ENCODE measurements around the gene NDUFB3. TPM values are rescaled to one million over a fixed set of nuclear protein-coding genes. Genes with fewer than 3 reads are reported as not detected.

Gene NDUFB3
- total and polyA plus RNA-seq, 9 donors: 20.5 to 52.5 (median 47.6) TPM

DNA sequence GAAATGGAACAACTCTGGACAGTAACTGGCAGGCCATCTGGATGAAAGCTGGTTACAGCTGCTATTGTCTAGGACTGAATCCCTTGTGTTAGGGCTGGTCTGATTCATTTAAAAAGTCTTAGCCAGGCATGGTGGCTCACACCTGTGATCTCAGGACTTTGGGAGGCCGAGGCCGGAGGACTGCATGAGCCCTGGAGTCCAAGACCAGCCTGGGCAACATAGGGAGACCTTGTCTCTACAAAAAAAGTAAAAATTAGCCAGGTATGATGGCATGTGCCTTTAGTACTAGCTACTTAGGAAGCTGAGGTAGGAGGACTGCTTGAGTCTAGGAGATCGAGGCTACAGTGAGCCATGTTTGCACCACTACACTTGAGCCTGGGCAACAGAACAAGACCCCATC, 28.7 kb downstream of the NDUFB3 start:
- no peaks in the 10 kb centered on the region for H3K4me1 ChIP-seq (ENCODE audit: insufficient read depth)
- H3K27me3 ChIP-seq: no peaks in the 10 kb centered on the region
- intact Hi-C loops (cut with DNase I): no loop called here
- H3K9me3 ChIP-seq: no peaks in the 10 kb centered on the region
- DNase-seq: no peak
- 94 to 98% (median 95%) methylated on average over 3 of the region's 3 CpGs for WGBS, 3 donors
- no peaks in the 10 kb centered on the region for H3K36me3 ChIP-seq
- no peak overlapping the region for H3K4me3 ChIP-seq
- TF ChIP-seq POLR2A (IDR thresholded peaks at IDR 0.05) (no peak), EP300 (IDR thresholded peaks at IDR 0.05) (no peak)
- TF ChIP-seq, protein P1, sequence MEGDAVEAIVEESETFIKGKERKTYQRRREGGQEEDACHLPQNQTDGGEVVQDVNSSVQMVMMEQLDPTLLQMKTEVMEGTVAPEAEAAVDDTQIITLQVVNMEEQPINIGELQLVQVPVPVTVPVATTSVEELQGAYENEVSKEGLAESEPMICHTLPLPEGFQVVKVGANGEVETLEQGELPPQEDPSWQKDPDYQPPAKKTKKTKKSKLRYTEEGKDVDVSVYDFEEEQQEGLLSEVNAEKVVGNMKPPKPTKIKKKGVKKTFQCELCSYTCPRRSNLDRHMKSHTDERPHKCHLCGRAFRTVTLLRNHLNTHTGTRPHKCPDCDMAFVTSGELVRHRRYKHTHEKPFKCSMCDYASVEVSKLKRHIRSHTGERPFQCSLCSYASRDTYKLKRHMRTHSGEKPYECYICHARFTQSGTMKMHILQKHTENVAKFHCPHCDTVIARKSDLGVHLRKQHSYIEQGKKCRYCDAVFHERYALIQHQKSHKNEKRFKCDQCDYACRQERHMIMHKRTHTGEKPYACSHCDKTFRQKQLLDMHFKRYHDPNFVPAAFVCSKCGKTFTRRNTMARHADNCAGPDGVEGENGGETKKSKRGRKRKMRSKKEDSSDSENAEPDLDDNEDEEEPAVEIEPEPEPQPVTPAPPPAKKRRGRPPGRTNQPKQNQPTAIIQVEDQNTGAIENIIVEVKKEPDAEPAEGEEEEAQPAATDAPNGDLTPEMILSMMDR (IDR thresholded peaks at IDR 0.05): no peak
- no peak overlapping the region for H3K27ac ChIP-seq

DNA sequence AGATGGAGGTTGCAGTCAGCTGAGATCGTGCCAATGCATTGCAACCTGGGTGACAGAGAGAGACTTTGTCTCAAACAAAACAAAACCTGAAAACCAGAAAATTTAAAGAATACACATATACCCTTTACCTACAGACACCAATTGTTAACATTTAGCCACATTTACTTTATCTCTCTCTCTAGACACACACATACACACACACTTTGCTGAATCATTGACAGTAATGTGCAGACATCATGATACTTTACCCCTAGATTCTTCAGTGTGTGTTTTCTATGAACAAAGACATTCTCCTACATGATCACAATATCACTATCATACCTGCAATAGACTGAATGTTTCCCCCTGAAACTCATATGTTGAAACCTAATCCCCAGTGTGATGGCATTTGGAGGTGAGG, 34.0 kb downstream of the NDUFB3 start:
- DNase-seq: no peak
- Histone ChIP-seq H3K4me3 (no peak overlapping the region), H3K36me3 (no peaks in the 10 kb centered on the region), H3K27me3 (no peaks in the 10 kb centered on the region), H3K27ac (no peak overlapping the region), H3K4me1 (ENCODE audit: insufficient read depth) (no peaks in the 10 kb centered on the region), H3K9me3 (no peaks in the 10 kb centered on the region)
- 94 to 98% (median 96%) methylated on average over 1 of the region's 1 CpG for WGBS, 3 donors
- intact Hi-C loops (cut with DNase I): no loop called here
- TF ChIP-seq EP300 (IDR thresholded peaks at IDR 0.05) (no peak), POLR2A (IDR thresholded peaks at IDR 0.05) (no peak)
- TF ChIP-seq, protein P1 (IDR thresholded peaks at IDR 0.05): no peak

DNA sequence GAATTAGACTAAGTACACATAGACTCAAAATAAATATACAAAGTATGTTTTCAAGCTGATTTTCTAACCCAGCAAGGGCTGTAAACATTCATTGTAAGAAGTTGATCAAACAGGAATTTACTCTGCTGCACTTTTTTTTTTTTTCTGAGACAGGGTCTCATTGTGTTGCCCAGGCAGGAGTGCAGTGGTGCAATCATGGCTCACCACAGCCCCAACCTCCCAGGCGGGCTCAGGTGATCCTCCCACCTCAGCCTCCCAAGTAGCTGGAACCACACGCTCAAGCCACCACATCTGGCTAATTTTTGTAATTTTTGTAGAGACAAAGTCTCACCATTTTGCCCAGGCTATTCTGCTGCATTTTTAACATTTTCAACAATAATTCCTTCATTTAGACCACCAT, 35.8 kb downstream of the NDUFB3 start:
- TF ChIP-seq POLR2A (IDR thresholded peaks at IDR 0.05) (no peak), EP300 (IDR thresholded peaks at IDR 0.05) (no peak)
- TF ChIP-seq, protein P1 (IDR thresholded peaks at IDR 0.05): no peak

DNA sequence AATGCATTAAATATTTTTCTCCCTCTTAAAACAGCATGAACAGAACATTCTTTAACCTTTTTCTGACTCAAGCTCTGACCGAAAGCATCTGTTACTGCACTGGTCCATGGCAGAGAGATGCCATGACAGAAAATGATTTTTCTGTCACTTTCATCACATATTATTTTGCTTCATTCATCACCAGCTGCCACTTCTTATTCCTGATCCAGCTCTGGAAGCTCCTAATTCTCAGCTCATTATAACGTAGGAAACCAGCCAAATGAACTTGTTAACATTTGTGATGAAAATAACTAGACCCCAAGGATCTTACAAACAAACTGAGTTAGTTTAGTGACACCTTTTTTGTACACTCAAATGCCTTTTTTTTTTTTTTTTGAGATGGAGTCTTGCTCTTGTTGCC, 36.5 kb downstream of the NDUFB3 start:
- no peaks in the 10 kb centered on the region for H3K36me3 ChIP-seq
- no peaks in the 10 kb centered on the region for H3K9me3 ChIP-seq
- no peak overlapping the region for H3K27ac ChIP-seq
- intact Hi-C loops (cut with DNase I): no loop called here
- H3K4me1 ChIP-seq (ENCODE audit: insufficient read depth): no peaks in the 10 kb centered on the region
- TF ChIP-seq, protein P1 (IDR thresholded peaks at IDR 0.05): no peak
- TF ChIP-seq POLR2A (IDR thresholded peaks at IDR 0.05): no peak
- no peak for TF ChIP-seq EP300 (IDR thresholded peaks at IDR 0.05)
- no peak for DNase-seq
- H3K27me3 ChIP-seq: no peaks in the 10 kb centered on the region
- WGBS, 3 donors: 77 to 84% (median 78%) methylated on average over 2 of the region's 2 CpGs
- no peak overlapping the region for H3K4me3 ChIP-seq

More for the DNA sequence above, 35.8 kb downstream of the NDUFB3 start:
- Histone ChIP-seq H3K27me3 (no peaks in the 10 kb centered on the region), H3K4me1 (ENCODE audit: insufficient read depth) (no peaks in the 10 kb centered on the region), H3K36me3 (no peaks in the 10 kb centered on the region), H3K9me3 (no peaks in the 10 kb centered on the region), H3K27ac (no peak overlapping the region), H3K4me3 (no peak overlapping the region)
- DNase-seq: no peak
- intact Hi-C loops (cut with DNase I): no loop called here
- WGBS, 3 donors: 95 to 99% (median 96%) methylated on average over 2 of the region's 2 CpGs

All from ovary (tissue), 9 donors.